ENCODE measurements around the gene DCAKD.

Gene DCAKD

GRCh38 chr17:45042346-45043120 lies 8.9 kb downstream of the DCAKD start:
- no peak for TF ChIP-seq CTCF (IDR thresholded peaks at IDR 0.05; ENCODE audit: low read length, missing control alignments)
- no peak overlapping the region for H3K4me3 ChIP-seq (replicated peaks; ENCODE audit: low read depth, low read length)
- no peak for DNase-seq (ENCODE audit: low read depth)

GRCh38 chr17:45040459-45040858 lies 11.0 kb downstream of the DCAKD start:
- no peak for TF ChIP-seq CTCF (IDR thresholded peaks at IDR 0.05; ENCODE audit: low read length, missing control alignments)

GRCh38 chr17:45038728-45039634 lies 12.5 kb downstream of the DCAKD start:
- DNase-seq (ENCODE audit: low read depth) = peak; percentile 66
- TF ChIP-seq CTCF (IDR thresholded peaks at IDR 0.05; ENCODE audit: low read length, missing control alignments) = no peak
- no peak overlapping the region for H3K4me3 ChIP-seq (replicated peaks; ENCODE audit: low read depth, low read length)

More at GRCh38 chr17:45040459-45040858, 11.0 kb downstream of the DCAKD start:
- no peak for DNase-seq (ENCODE audit: low read depth)
- no peak overlapping the region for H3K4me3 ChIP-seq (replicated peaks; ENCODE audit: low read depth, low read length)

- DNase-seq (ENCODE audit: low read depth) = no peak
- no peak overlapping the region for H3K4me3 ChIP-seq (replicated peaks; ENCODE audit: low read depth, low read length)
- no peak for TF ChIP-seq CTCF (IDR thresholded peaks at IDR 0.05; ENCODE audit: low read length, missing control alignments)
These were observed 14.7 kb downstream of the DCAKD start for GRCh38 chr17:45036691-45037090.

GRCh38 chr17:45035848-45036247 lies 15.6 kb downstream of the DCAKD start:
- no peak for DNase-seq (ENCODE audit: low read depth)
- no peak overlapping the region for H3K4me3 ChIP-seq (replicated peaks; ENCODE audit: low read depth, low read length)
- no peak for TF ChIP-seq CTCF (IDR thresholded peaks at IDR 0.05; ENCODE audit: low read length, missing control alignments)

- no peak for DNase-seq (ENCODE audit: low read depth)
- no peak overlapping the region for H3K4me3 ChIP-seq (replicated peaks; ENCODE audit: low read depth, low read length)
- TF ChIP-seq CTCF (IDR thresholded peaks at IDR 0.05; ENCODE audit: low read length, missing control alignments) = no peak
These were observed 16.8 kb downstream of the DCAKD start for GRCh38 chr17:45034599-45034998.
